Esophagus squamous epithelium (tissue), 4 donors: Measurements from ENCODE around the gene VWA5A.

Source experiments
- CTCF ChIP-seq, 6 experiments: fragments of 450-650 bp in 4 of 6; fragments of 200-600 bp in 2 of 6; sonication (generic) in 2 of 6; IDR thresholded peaks; one replicate each; pipeline ENCODE4 v1.5.1; 2016 to 2019; ENCODE audit warnings: antibody characterized with exemption in 6 of 6, mild to moderate bottlenecking in 4 of 6, moderate library complexity in 4 of 6
- POLR2A ChIP-seq, 4 donors: fragments of 450-650 bp; IDR thresholded peaks; one replicate each; pipeline ENCODE4 v1.6.1; 2017; ENCODE audit warnings: antibody characterized with exemption in 4 of 4, mild to moderate bottlenecking in 4 of 4, moderate library complexity in 3 of 4

DNA sequence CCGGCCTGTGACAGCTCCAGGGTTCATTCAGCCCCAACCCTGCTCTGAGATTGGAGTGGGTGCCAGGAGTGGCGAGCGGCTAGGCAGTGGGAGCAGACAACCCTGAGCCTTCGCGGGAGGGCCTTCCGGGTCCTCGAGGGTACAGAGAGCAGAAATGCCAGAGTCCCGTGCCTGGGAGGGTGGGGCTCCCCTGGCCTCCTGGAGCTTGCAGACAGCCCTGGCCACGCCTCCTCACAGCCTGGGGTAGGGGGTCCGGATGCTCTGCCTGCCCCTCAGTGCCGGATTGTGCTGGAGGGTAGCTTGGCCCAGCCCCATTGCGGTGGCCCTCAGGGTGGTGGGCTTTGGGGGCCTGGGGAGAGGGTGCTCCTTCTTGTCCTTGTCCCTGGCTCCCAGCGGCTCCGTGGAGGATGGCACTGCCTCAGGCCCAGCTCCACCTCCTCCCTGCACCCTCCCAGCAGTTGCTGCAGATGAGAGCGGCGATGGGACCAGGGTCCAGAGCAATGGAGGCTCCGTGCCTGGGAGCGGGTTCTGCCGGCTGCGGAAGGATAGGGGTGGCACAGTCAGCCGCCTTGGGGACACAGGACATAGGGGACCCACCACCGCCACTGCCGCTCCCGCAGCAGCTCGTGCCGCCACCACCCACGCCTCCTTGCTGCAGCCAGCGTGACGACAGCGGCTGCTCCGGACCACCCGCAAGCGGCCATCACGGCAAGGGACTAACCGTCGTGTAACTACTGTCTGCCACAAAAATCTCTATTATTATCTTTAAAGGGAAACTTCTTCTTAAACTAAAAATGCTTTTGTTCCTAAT is 39.2 kb upstream of the VWA5A start:
- TF ChIP-seq POLR2A (IDR thresholded peaks at IDR 0.05), result no peak
- TF ChIP-seq CTCF (IDR thresholded peaks at IDR 0.05), result no peak
